HG03196 (cell line): ENCODE results near the gene SSR1.

ENCODE experiments used
- ATAC-seq: cut with Tn5 transposase; IDR thresholded peaks from one replicate; pipeline ENCODE4 v1.9.1; 2021; ENCODE audit not compliant: unreplicated experiment

Gene SSR1

DNA sequence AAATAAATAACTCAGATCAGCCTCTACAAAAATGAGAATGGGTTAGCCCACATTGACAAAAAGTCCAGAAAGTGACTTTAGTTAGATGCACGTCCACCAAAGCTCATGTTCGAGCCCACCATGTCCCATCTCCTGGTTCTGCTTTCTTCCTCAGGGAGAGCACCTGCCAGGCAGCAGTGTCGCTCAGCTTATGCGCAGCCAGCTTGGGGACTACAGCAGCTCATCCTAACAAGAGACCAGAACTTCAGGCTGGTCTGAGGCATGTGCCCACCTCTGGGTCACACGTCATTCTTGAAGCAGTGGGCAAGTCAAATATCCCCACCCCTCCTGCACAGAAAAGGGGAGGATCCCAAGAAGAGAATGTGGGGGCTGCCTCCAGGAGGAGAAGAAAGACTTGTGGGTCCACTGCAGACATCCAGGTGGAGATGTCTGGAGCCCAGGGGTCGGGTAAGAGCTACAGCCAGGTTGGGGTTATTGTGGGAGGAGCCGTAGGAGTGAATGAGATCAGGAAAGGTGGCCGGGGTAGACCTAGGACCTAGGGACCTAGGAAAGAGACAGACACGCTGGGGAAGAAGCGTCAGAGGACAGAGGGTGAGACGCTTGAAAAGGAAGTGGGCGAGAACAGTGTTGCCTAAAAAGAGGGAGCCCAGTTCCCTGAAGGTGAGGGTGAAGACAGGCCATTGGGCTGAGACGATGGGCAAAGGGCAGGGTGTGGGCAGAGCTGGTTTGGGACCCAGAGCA, 52.5 kb downstream of the SSR1 start:
- no peak for ATAC-seq

DNA sequence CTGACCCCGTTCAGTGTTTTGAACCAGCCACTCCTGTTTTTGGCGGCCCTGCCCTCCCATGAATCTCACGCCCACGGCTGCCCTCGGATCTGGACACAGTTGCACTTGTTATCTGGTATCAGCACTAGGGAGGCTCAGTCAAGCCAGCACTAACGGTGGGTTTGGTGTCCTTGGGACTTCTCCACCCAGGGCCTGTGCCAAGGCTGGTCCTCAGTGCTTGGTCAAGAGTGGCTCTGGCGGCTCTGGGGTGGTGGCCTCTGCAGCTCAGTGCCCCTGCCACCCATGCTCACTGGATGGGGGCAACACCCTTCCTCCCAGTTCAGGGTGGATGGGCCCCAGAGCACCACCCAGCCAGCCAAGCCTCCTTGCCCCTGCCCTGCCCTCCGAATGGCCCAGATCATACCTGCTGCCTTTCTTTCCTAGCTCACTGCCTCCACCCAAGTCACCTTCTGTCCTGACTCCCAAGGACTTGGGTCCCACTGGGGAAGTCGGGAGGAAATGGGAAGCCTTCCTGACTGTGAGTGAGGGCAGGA, 54.7 kb downstream of the SSR1 start:
- no peak for ATAC-seq

DNA sequence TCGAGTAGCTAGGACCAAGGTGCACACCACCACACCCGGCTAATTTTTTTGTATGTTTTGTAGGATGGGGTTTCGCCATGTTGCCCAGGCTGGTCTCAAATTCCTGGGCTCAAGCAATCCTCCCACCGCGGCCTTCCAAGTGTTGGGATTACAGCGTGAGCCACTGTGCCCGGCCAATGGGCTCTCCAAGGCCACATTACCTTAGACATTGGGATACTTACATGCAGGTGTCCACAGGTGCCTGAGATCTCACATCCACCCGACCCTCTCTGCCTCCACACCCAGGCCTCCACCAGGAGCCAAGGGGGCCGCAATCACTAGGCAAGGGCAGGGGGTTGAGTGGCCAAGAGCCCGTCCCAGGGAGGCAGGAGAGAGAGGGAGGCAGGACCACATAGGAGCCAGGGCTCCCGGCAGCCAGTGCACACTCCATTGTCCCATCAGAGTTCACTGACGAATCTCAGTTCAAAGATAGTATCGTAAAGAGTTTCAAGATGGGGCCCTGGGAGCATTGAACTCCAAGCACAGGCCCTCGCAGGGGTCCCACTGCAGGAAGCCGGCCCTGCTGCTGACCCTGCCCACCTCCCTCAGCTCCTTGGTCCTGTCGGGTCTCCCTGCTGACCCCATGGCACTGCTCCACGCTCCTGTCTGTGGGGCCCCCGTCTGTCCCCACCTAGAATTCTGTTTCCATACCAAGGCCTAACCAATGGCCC, 55.3 kb downstream of the SSR1 start:
- ATAC-seq: no peak

DNA sequence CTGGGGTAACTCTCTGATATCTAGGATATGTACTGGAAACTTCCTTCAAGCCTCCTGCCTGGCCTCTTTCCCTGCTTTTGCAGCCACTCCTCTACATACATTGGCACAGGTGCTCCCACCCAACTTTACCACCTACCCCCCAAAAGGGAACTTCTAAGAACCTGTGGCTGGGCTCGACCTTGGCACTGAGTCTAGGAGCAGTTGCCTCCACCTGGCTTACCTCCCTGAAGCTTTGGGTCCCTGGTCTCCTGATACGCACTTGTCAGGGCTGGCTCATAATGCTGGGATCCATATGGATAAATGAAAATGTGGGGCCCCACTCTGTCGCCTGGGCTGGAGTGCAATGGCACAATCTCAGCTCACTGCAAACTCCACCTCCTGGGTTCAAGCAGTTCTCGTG, 56.2 kb downstream of the SSR1 start:
- ATAC-seq: no peak

DNA sequence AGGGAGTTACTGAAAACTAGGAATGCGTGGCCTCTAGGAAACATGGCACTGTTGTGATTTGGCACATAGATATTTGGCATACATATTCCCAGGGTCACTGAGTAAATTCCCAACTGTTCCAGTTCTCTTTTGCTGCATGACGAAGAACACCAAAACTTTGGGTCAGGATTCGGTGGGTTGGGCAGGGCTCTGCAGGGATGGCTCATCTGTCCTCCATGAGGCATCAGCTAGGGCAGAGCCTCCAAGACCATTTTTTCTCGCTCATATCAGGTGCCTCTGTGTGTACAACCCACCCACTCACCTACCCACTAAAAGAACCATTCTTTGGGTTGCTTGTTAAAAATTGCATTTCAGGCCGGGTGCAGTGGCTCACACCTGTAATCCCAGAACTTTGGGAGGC, 57.1 kb downstream of the SSR1 start:
- no peak for ATAC-seq

DNA sequence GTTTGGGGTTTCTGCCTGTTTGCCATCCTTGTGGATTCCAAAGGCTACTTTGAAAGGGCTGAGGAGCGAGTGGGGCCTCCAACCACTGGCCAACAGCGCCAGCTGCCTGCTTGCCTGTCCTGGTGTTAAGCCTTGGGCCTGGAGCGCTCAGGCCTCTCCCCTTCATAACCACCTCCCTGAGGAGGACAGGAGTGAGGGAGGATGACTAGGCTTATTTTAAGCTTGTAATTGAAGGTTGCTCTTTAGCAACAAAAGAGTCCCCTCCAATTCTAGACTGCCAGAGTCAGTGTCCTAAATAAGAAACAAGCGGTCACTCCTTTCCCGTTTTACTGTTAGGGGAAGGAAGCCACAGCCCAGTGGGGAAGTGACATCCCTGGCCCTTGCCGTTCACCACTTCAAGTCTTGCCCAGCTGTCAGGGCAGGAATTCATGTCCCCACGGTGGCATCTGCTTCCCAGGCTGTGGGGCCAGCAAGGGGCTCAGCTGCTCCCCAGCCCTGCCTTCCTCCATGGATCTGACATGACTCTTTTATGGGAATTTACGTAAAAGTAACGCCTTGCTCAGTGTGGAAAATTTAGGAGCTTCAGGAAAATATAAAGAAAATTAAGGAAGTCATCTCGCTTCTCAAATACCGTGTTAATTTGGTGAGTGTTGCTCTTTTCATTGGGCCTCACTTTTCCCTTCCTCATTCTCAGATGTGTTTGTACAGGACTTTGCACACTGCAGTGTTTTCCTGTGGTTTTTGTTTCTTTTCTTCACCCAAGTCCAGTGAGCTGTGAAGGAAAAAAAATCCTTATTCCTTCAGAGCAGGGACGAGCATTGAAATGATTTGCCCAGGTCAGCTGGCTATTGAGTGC, 57.8 kb downstream of the SSR1 start:
- no peak for ATAC-seq

DNA sequence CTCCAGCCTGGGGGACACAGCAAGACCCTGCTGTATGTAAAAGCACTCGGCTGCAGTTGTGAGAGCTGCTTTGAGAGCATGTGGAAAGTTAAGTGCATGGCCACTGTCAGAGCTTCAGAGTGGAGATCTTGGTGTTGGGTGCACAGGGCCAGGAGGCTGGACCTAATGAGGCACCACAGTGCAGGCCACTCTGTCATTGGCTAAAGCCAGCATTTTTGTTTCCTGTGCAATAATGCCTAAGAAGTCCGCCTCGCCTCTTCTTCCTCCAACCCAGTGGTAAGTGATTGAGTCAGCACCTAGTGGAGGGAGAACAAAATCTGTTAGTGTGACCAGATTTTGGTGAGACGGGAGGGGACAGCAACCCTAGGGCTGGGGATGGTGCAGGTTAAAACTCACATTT, 60.6 kb downstream of the SSR1 start:
- no peak for ATAC-seq

DNA sequence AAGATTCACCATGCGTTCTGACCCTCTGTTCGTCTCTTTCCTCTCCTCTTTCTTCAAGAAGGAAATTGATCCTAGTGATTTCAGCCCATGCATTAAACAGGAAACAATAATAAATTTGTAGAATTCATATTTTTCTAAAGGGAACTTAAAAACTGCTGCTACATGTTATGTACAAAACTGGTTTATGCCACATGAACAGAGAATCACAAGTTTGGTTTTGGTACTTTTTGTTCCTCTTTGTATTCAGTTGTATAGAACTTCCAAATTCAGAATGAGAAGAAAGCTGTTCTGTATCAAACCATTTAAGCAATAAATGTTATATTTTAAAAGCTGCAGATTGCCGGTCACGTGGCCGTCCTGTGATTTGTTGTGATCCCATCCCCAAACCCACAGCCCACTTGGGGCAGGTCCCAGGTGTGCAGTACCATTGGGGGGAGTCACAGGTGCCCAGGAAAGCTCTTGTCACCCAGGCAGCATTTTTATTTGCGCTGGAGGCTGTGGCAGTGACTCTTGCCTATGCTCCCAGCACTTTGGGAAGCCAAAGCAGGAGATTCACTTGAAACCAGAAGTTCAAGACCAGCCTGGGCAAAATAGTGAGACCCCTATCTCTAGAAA, 61.2 kb downstream of the SSR1 start:
- ATAC-seq: no peak

DNA sequence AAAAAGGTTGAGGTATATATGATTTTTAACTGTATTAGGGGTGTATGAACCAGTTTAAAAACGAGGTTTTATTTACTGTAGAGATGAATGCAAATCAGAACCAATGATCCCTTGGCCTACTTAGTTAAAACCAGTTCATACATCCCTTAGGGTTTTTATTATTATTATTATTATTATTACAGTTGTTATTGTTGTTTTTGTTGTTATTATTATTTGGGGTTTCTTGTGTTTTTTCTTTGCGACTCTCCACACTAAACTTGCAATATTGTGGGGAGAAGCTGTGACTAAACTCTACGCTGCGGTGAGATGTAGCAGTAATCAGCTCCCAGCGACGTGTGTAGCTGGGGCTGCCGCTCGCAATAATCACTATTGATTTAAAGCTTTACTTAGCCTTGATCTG, 62.2 kb downstream of the SSR1 start:
- ATAC-seq: no peak

DNA sequence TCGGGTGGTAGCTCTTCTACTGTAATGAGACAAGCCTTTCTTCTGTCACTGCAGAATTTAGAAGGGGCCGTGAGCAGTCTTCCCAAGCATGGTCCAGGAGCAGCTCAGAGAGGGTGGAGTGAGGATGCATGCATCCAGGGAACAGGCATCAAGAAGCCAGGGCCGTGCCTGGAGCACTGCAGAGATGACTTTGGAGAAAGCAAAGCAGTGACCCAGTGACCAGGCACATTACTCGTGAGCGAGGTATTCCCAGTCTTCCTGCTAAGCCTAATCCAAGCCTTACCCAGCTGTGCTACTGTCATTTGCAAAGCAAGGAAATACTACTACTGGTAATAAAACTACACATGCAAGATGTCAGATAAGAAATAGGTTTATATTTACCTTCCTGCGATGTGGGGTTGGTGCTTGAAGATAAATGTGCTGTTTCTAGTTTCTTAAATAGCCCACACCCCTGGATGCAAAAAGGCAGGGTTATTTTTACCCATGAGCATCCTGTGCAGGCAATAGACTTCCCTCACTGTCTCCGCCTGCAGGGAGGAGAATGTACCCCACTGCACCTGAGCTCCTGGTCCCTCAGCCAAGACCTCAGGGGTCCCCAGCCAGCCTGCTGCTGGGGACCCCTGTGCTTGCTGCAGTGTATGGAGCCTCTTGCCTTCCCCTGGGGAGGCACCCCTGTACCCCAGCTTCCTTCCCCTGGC, 62.9 kb downstream of the SSR1 start:
- ATAC-seq: no peak

DNA sequence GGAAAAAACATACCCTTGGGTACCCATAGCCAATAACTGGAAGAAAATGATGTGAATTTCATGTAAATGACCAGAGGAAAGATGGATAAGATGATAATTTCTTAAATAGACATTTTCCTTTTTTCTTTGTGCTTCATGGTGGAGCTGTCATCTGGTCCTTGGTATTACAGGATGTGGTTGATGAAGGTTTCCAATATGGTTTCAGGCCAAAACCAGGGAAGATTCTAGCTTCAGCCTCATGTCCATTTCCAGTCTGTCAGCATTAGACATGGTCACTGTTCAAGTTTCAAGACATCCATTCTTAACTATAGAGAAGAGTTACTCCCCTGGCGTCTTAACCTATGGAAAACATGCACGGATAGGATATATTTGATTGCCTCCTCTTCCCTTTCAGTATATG, 63.6 kb downstream of the SSR1 start:
- no peak for ATAC-seq

DNA sequence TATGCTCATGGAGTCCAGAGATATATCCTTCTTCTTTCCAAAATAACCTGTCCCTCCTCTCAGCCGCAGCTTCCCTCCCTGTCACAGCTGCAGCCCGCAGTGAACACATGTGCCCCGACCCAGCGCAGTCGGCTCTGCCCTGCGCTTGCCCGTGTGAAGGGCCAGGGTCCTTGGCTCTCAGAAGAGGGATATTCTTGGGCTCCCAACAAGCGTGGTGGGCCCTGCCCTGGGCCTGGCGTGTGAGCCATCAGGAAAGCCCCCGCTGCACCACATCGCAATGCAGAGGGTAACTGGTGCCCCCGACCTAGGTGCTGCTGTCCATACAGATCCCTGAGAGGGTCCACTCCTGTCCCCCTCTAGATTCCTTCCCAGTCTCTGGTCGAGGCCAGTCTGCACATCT, 65.2 kb downstream of the SSR1 start:
- no peak for ATAC-seq

DNA sequence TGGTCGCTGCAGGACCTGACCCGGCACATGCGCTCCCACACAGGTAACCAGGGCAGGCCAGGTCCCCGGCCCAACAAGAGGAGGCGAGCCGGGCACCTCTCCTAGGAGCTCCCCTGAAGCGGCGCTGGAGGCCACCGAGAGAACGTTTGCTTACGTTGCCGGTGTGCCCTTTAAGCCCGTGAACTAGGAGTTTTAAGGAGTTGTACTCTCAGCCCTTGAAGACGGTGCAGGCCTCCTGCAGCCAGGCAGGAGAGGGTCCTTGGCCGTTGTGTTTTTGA, 65.9 kb downstream of the SSR1 start:
- no peak for ATAC-seq

DNA sequence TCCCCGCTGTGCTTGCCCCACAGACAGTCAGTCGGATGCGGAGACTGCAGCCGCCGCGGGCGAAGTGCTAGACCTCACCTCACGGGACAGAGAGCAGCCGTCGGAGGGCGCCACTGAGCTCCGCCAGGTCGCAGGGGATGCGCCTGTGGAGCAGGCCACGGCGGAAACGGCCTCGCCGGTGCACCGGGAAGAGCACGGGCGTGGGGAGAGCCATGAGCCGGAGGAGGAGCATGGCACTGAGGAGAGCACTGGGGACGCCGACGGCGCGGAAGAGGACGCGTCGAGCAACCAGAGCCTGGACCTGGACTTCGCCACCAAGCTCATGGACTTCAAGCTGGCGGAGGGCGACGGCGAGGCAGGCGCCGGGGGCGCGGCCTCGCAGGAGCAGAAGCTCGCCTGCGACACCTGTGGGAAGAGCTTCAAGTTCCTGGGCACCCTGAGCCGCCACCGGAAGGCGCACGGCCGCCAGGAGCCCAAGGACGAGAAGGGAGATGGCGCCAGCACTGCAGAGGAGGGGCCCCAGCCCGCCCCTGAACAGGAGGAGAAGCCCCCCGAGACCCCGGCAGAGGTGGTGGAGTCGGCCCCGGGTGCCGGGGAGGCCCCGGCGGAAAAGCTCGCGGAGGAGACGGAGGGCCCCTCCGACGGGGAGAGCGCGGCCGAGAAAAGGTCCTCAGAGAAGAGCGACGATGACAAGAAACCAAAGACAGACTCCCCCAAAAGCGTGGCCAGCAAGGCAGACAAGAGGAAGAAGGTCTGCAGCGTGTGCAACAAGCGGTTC, 66.4 kb downstream of the SSR1 start:
- no peak for ATAC-seq

DNA sequence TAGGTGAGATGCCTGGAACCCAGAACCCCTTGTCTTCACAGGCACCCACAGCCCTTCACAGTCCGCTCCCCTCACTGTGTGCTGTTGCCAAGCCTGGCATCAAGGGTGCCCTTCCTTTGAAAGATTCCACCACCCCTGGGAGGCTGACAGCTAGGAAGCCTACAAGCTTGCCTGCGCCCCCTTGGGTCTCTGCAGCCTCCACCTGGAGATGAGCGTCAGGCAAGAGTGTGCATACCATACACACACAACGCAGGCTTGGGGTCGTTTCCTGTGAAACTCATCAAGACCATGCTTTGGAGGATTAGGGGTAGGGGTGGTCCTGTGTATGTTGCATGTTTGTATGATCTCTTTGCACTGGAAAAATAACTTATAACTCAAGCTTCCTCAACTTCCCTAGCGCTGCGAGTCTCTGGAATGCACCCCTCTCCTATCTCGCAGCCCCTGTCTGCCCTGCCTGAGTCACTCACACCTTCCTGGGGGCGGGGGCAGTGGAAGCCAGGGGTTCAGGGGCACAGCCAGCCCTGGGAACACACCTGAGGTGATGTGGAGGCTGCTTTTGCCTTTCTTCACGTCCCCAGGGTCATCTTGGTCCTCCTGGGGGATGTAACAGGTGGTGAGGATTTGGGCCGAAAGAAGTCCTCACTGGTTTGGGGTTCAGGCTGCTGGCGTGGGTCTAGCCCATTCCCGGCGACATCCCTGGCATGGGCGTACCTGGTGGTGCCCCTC, 67.2 kb downstream of the SSR1 start:
- ATAC-seq: no peak

DNA sequence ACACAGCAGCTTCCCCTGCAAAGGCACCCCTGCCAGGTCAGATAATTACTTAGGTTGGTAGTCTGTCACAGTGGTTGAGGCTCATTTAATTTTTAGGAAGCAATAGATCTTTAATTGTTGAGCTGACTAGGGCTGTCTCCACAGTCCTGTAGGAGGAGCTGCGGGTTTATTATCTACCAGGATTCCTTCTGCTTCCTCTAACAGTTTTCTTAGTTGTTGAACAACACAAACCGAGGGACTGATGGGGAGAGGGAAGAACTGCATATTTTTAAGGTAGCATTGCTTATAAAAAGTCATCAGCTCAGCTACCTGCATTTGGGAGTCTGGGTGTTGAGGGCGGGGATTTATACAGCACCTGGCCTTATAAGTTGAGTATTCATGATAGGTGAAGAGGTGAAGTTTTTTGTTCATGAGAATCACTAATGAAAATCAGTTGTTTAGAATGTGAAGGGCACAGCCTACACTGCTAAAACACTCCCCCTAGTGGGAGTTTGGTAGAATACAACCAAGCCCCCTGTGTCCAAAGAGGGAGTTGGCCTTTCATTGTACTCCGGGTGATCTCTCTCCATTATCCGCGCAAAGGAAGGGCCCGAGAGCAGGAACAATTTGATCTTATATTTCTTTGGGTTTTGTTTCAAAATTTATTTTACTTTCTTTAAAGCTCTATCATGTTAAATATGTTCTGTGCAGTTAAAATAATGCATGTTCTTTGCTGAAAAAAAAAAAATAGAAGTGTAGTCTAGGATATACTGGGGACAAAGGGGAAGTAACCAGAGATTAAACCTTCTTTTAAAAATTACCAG, 69.6 kb downstream of the SSR1 start:
- no peak for ATAC-seq

DNA sequence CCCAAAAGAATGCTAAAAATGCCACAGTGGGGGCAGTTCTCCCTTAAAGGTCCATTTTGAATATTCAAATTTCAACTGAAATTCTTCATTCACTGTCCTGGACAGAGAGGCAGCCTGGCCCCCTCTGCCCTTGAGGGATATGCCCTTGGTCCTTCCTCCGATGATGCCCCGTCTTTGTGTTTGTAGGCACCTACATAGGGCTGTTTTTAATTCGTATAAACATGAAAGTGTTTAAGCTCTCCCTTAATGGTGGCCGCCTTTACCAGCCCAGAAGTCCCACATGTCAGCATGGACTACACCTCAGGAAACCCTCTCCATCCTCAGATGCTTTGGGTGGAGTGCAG, 70.2 kb downstream of the SSR1 start:
- ATAC-seq: no peak

DNA sequence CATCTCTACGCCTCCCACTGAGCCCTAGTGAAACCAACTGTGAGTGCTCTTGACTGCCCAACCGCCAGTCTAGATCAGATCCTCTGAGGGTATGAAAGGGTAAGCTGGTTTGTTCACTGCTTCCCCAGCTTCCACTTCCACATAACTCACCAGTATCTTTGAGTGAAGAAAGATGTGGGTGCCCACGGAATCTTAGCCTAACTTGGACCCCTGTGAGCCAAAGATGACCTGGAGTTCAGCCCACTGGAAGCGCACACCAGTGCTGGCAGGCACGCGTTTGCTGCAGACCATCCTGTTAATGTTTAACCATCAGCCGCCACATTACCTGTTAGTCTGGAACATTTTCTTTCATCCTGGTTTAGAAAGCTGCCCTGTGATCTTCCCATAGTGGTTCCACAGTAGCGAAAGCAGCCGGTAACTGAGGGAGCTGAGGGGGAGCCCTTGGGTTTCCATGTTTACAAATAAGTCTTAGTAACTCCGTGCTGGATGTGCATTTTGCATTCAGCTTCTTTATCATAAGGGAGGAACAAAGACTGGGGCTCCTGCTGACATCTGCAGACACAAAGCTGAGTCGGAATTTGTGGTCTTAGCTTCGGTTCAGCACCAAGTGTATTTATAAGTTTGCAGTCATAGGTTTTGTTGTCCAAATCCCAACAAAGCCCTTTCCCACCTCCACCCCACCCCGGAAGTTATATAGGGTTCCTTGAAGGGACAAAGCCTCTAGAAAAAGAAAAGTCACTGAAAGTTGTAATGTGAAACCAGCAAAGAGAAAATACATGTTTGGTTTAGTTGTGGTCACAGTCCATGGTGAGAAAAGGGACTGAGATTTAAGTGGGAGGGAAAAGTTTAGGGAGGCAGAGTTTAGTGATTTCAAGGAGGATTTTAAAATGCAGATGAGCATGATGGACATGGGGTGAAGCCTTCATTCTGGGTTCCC, 71.0 kb downstream of the SSR1 start:
- ATAC-seq: no peak
